Nephron progenitor cell (in vitro differentiated cells): ENCODE results near the gene LRP6.
"Not testable (repeated sequence)": the region's sequence is repeated elsewhere in the genome, so short reads cannot be mapped to it uniquely, and the experiment has no call there.

ENCODE experiments used
- DNase-seq: peaks from one replicate; pipeline ENCODE4 v3.0.0; 2021
- H3K27ac Mint-ChIP-seq: 2 replicates; pipeline ENCODE4 v1.8.0; 2021; ENCODE audit warnings: mild to moderate bottlenecking, moderate library complexity, mixed read lengths
- H3K27me3 Mint-ChIP-seq: 2 replicates; pipeline ENCODE4 v1.8.0; 2021; ENCODE audit warnings: mild to moderate bottlenecking, low read depth, mixed read lengths; ENCODE audit not compliant: poor library complexity
- H3K36me3 Mint-ChIP-seq: 2 replicates; pipeline ENCODE4 v1.8.0; 2021; ENCODE audit warnings: low read depth, mixed read lengths
- H3K4me1 Mint-ChIP-seq: 2 replicates; pipeline ENCODE4 v1.8.0; 2021; ENCODE audit warnings: mixed read lengths
- H3K4me3 Mint-ChIP-seq: 2 replicates; pipeline ENCODE4 v1.8.0; 2021; ENCODE audit warnings: mild to moderate bottlenecking, moderate library complexity, mixed read lengths
- H3K9me3 Mint-ChIP-seq: 2 replicates; pipeline ENCODE4 v1.8.0; 2021; ENCODE audit warnings: mild to moderate bottlenecking, moderate library complexity, mixed read lengths
- CTCF ChIP-seq: fragments of 200-600 bp; sonication (generic); IDR thresholded peaks from 2 replicates; pipeline ENCODE4 v1.5.0; 2021; ENCODE audit warnings: antibody characterized with exemption

The LRP6 gene

DNA sequence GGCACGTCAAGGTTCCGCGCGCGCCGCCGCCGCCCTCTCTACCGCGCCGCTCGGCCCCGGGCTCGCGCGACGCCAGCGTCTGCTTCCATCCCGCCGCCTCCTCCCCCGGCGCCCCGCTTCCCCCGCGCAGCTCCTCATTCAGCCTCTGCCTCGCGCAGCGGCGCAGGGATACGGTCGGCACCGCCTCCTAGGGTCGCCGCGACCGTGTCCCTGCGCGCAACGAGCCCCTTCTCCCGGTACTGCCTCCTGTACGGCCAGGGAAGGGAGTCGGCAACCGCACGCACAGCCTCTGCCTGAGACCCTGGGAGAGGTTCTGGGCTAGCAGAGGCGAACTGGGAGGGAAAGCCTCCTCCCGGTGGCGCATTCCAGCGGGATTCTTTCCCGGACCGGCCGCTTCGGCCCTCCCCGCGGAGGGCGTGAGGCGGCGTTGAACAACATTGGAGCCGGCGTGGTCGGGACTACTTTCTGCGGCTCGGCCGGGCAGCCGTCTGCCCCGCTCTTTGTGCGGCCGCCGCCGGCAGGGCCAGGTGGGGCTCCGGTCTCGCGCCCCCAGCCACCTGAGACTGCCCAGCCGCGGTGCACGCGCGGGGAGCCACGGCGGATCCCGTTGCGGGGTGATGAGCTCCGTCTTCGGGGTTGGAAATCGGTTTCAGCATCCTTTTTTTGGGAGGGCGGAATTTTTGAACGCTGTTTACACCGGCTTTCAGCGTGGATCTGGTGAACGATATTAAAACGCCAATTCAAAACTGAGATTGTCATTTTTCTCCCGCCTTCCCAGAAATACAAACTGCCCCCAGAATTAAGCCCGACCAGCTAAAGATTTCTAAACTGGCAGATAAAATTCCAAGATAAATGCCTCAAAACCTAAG is at the start of gene LRP6:
LRP6 (minus strand) TSS at position 172 of the 869 bp plus-strand sequence. CDS start 309 bp downstream, outside the sequence.
- DNase-seq = peak; percentile 92
- H3K36me3 Mint-ChIP-seq = peaks cover 20% of the 10 kb centered on the region
- peak within 1 kb of the TSS; percentile 100 for H3K27ac Mint-ChIP-seq
- H3K4me3 Mint-ChIP-seq = peak within 1 kb of the TSS; percentile 93
- TF ChIP-seq CTCF = no peak
- H3K4me1 Mint-ChIP-seq = peaks cover 30% of the 10 kb centered on the region
- H3K27me3 Mint-ChIP-seq = no peaks in the 10 kb centered on the region
- H3K9me3 Mint-ChIP-seq = peaks cover 10% of the 10 kb centered on the region

- Mint-ChIP-seq H3K27ac (no peak overlapping the region), H3K27me3 (no peaks in the 10 kb centered on the region), H3K36me3 (no peaks in the 10 kb centered on the region), H3K9me3 (peaks cover 11% of the 10 kb centered on the region), H3K4me1 (peaks cover 27% of the 10 kb centered on the region), H3K4me3 (no peak overlapping the region)
- no peak for TF ChIP-seq CTCF
- DNase-seq = no peak
These were observed 49.0 kb upstream of the LRP6 start for GRCh38 chr12:12315838-12316237.

- not testable (repeated sequence) for H3K4me3 Mint-ChIP-seq, H3K27me3 Mint-ChIP-seq, H3K4me1 Mint-ChIP-seq, H3K27ac Mint-ChIP-seq, H3K36me3 Mint-ChIP-seq, DNase-seq, H3K9me3 Mint-ChIP-seq
These were observed 43.9 kb upstream of the LRP6 start for GRCh38 chr12:12310695-12311094.

DNA sequence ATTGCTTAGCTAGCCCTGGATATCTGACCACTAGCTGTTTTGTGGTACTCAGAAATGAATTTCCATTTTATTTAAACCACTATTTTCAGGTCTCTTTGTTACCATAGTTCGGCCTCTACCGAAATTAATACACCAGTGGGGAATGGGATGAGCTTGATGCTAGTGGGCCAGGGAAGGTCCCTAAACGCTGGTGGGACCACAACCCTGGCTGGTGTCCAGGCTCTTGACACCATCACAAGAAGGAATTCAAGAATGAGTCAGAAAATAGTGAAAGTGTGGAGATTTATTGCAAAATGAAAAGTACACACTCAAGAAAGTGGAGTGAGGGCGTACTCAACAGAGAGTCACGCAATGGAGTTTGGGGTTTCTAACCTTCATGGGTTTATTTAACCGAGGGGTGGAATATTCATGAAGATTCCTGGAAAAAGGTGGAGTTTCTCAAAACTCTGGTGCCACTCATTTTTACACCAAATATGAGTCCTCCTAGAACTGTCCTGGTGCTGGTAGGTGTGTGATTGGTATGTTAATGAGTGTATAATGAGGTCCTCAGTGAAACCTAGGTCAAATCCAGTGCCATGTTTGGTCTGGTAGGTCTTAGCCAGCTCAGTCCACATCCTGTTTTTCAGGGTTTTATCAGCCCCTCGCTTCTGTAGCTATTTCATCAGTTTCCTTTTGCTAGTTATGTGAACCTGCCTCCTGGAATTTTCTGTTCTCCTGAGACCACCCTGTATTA is 38.9 kb upstream of the LRP6 start:
- DNase-seq = no peak
- H3K27ac Mint-ChIP-seq = no peak overlapping the region
- H3K4me1 Mint-ChIP-seq = no peaks in the 10 kb centered on the region
- no peak for TF ChIP-seq CTCF
- no peak overlapping the region for H3K4me3 Mint-ChIP-seq
- peaks cover 8% of the 10 kb centered on the region for H3K27me3 Mint-ChIP-seq
- peaks cover 9% of the 10 kb centered on the region for H3K9me3 Mint-ChIP-seq
- H3K36me3 Mint-ChIP-seq = no peaks in the 10 kb centered on the region

DNA sequence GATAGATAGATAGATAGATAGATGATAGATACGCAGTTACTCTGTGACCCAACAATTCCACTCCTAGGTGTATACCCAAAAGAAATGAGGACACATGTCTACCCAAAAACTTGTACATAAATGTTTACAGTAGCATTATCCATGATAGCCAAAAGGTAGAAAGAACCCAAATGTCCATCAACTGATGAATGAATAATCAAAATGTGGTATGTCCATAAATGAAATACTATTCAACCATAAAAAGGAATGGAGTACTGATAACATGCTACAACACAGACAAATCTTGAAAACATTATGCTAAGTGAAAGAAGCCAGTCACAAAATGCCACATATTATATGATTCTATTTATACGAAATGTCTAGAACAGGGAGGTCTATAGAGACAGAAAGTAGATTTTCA is 36.1 kb upstream of the LRP6 start:
- H3K4me1 Mint-ChIP-seq = no peaks in the 10 kb centered on the region
- no peaks in the 10 kb centered on the region for H3K36me3 Mint-ChIP-seq
- peaks cover 9% of the 10 kb centered on the region for H3K9me3 Mint-ChIP-seq
- H3K4me3 Mint-ChIP-seq = no peak overlapping the region
- peaks cover 14% of the 10 kb centered on the region for H3K27me3 Mint-ChIP-seq
- H3K27ac Mint-ChIP-seq = no peak overlapping the region
- no peak for TF ChIP-seq CTCF
- DNase-seq = no peak

DNA sequence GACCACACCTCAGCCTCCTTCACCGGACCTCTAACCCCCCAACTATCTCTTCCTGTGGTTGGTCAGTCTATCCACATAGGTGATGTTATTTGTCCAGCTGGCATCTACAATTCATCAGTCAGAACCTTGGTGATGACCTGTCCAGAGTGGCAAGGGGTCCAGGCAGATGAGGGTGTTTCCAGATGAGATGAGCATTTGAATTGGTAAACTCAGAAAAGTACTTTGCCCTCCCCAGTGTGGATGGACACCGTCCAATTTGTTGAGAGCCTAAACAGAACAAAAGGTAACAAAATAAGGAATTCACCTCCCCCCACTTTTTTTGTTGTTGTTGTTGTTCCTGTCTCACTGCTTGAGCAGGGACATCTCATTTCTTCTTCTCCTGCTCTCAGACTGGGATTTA is 34.3 kb upstream of the LRP6 start:
- peaks cover 9% of the 10 kb centered on the region for H3K9me3 Mint-ChIP-seq
- no peaks in the 10 kb centered on the region for H3K4me1 Mint-ChIP-seq
- no peak overlapping the region for H3K4me3 Mint-ChIP-seq
- no peak for TF ChIP-seq CTCF
- H3K27ac Mint-ChIP-seq = no peak overlapping the region
- DNase-seq = no peak
- H3K27me3 Mint-ChIP-seq = peaks cover 16% of the 10 kb centered on the region
- H3K36me3 Mint-ChIP-seq = no peaks in the 10 kb centered on the region
